HEK293T (cell line): ENCODE data around the gene FRMD8.

ENCODE experiments used
- BHLHE40 ChIP-seq: fragments of 450-650 bp; IDR thresholded peaks from 2 replicates; pipeline ENCODE4 v1.6.1; 2016; ENCODE audit warnings: mild to moderate bottlenecking, moderate library complexity, borderline replicate concordance
- ELF4 ChIP-seq: fragments of 450-650 bp; IDR thresholded peaks from 2 replicates; pipeline ENCODE4 v1.6.1; 2017; ENCODE audit warnings: antibody characterized with exemption
- FOXM1 ChIP-seq: fragments of 450-650 bp; IDR thresholded peaks from 2 replicates; pipeline ENCODE4 v1.6.1; 2017; ENCODE audit warnings: mild to moderate bottlenecking, borderline replicate concordance

DNA sequence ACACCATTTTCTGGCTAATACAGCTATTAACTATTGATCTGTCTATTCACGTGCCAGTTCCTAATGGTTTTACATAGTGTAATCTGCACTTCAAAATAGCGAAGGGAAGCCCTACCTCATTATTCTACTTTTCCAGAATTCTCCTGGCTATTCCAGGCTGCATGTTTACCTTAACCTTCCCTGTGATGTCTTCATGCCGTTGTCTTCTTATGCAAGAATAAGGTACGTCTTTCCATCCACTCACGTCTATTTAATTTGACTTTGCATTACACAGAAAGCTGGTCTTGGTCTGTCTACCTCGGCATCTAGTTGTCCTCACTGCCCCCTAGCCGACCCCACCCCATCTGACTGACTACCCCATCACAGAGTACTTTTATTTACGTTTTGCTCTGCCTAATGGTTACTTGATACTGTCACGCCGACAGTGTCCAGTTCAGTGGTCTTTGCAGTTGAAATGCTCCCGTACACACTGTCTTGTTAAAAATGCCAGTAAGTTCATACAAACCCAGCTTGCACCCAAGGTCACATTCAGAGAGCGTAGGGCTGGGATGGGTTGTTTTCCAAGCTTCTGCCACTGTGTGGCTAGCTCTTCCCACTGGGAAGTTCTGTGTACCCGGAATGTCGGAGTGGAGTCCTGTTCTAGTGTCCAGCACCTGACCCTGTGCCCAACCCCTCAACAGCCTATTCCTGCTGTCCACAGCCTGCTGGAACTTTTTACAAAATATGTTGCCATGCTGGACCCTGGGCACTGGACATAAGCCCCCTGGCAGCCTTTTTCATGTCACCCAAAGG is 51.2 kb downstream of the FRMD8 start:
- TF ChIP-seq BHLHE40 (no peak), FOXM1 (no peak), ELF4 (no peak)
